ENCODE results near the gene P2RX4. TPM values are rescaled to one million over a fixed set of nuclear protein-coding genes. Genes with fewer than 3 reads are reported as not detected.
"Not testable (repeated sequence)": the region's sequence is repeated elsewhere in the genome, so short reads cannot be mapped to it uniquely, and the experiment has no call there.

The P2RX4 gene
- total RNA-seq, 1 experiment from 2014 or later = 6.0 TPM

DNA sequence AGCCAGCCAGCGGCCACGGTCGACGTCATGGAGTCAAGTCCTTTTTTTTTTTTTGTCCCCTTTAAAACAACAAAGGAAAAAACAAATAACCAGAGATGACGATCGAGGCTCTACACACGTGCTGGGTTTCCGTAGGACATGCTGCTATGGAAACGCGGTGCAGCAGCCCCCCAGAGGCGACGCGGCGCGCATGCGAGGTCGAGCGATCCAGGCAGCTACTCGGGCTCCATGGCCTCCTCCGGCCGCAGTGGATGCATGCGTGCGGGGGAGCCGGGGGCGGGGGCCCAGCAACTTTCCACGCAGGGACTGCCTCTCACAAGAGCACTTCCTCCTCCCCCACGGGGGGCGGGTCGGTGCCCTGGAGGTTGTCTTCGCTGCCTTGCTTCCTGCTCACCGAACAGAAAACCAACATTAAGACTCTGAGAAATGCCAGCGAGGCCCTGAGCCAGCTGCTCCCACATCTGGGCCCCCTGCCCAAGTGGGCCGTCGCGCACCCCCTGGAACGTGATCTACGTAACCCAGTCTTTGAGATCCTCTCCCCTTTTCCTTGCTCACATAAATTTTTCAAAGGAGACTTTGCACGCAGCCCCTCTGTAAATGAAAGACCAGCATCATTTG is 30.7 kb downstream of the P2RX4 start:
- no peak for DNase-seq (ENCODE audit: low read depth)

- DNase-seq (ENCODE audit: low read depth) = no peak
Observed at GRCh38 chr12:121241156-121241970, 31.4 kb downstream of the P2RX4 start.

DNA sequence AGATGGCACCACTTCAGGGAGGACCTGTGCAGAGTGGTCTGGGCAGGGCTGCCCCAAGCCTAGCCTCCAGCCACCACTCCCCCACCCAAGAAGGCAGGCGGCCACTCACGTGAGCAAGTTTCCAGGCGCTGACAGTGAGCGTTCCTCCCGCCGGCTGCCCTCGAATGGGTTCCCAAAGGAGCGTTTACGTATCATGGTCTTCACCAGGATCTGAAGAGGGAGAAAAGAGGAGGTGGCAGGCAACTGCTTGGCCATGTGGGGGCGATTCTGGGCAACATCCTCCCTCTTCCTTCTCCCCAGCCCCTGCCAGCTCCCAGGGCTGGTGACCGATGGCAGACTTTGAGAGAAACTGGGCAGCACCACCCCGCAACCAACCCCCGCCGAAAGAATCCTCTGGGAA is 35.1 kb downstream of the P2RX4 start:
- no peak for DNase-seq (ENCODE audit: low read depth)

DNA sequence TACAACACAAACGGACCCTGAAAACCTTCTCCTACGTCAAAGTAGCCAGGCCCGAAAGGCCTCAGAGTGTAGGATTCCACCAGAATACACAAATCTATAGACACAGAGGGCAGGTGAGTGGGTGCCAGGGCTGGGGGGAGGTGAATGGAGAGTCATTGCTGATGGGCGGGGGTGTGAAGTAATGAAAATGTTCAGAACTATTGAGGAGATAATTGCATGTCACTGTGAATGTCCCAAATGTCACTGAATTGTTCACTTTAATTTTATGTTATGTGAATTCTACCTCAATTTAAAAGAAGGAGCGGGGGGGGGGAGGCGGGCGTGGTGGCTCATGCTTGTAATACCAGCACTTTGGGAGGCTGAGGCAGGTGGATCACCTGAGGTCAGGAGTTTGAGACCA is 36.0 kb downstream of the P2RX4 start:
- no peak for DNase-seq (ENCODE audit: low read depth)

DNA sequence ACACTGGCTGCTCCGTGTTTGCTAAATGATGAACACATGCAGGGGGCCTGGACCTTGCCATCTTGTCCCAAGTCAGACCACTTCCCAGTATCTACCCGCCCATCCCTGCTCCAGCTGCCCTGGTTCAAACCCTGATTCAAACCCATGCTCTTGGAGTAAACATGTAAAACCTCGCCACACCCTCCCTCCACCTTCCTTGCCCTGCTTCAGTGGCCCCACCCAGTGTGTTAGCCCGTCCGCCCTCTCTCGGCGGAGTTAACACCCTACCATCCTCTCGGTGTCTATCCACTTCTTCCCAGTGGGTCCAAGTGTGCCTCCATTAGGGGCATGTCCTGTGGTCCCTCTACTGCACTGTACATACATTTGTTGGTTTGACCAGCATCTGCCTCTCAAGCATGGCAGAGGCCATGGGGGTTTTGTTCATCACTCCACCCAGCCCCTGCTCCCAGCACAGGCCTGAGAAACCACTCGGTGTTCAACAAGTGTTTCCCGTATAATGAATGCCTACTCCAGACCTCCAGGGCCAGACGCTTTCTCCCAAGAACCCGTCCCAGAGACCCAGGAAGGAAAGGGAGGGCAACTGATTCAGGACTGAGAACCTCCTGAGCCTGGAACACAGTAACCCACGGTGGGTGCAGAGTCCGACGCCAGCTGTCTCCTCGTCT is 37.1 kb downstream of the P2RX4 start:
- no peak for DNase-seq (ENCODE audit: low read depth)

DNA sequence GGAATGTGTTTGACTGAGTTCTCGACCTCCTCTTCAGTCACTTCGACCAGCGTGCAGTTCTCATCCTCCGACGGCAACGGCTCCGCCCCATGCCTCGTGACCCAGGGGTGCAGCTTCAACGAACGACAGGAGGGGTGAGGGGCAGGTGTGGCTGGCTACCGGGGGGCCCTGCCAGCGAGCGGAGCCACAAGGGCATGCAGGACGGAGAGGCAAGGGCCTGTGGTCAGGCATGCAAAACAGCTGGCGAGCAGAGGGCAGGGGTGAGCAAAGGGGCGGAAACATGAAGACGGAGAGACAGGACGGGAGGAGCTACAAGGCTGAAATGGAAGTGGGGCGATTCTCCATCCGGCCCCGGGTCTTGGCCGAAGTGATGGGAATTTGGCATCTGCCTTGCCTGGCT is 38.7 kb downstream of the P2RX4 start:
- DNase-seq (ENCODE audit: low read depth) = no peak

DNA sequence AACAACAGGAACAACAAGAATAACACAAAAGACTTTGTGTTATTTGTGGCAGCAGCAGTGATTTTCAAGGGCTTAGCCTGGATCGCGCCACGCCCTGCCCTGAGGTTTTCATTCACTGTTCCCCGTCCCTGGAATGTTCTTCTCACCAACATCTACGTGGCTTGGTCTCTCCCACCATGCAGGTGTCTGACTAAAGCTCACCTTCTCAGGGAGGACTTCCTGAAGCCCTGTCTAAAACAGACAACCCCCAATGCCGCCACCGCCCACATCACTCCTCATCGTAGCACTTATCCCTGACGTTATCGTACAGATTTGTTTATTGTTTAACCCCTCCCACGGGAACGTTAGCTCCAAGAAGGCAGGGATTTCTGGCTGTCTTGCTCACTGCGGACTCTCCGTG is 40.4 kb downstream of the P2RX4 start:
- no peak for DNase-seq (ENCODE audit: low read depth)

DNA sequence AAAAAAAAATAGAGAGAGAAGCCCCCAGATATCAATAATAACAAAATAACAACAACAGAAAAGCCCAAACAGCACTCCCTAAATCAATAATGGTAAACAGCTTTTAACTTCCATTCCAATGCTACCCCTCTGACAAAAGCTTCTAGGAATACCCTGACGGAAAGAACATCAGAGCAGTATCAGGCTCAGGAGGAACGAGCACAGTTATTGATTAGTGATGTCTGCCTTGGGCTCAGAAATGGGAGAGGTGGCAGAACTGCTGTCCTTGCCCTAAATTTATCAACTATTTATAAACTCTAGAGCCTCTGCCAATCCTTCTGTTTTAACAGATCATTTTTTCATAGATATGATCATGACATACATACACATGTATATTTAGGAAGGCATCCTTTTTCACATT is 41.9 kb downstream of the P2RX4 start:
- DNase-seq (ENCODE audit: low read depth) = no peak

GRCh38 chr12:121252712-121253345 is 42.9 kb downstream of the P2RX4 start:
- no peak for DNase-seq (ENCODE audit: low read depth)

DNA sequence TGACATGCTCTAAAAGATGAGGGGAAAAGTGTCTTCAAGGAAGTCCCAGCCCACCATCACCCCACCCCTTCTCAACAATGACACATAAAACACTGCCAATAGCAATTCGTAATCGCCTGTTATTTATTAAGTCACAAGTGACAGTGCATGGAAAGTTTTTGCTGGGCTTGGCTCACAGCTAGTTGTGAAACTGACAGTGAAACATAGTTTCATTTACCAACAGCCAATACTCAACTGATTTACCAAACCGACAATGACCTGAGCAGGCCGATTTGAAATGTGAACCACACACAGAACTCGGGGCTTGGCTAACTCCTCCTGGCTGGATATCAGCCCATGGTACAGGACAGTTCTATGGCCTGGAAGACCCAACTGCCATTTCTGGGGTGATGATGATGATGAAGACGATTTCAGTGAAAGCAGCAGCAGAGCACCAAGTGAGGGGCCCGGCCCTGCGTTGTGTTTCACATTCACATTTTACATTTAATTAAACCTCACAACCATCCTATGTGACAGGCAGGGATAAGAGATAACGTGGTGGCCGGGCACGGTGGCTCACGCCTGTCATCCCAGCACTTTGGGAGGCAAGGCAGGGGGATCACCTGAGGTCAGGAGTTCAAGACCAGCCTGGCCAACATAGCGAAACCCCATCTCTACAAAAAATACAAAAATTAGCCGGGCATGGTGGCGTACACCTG is 43.9 kb downstream of the P2RX4 start:
- DNase-seq (ENCODE audit: low read depth) = no peak

- no peak for DNase-seq (ENCODE audit: low read depth)
Observed at GRCh38 chr12:121255433-121255832, 45.5 kb downstream of the P2RX4 start.

- not testable (repeated sequence) for DNase-seq (ENCODE audit: low read depth)
Observed at GRCh38 chr12:121257704-121258449, 47.9 kb downstream of the P2RX4 start.

DNA sequence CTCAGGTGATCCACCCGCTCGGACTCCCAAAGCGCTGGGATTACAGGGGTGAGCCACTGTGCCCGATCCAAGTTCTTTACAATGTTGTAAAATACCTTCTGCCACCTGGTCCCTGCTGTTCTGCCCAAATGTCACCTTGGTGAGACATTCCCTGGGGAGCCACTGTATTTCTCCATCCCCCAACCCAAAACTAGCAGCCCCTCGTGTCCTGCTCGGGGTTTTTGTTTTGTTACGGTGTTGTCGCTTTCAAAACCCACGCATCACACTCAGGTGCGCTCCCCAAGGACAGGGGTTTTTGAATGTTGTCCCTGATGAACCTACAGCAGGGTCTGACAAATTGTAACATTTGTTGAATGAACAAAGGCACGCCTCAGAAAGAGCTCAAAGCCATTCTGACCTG is 49.1 kb downstream of the P2RX4 start:
- DNase-seq (ENCODE audit: low read depth) = no peak

DNA sequence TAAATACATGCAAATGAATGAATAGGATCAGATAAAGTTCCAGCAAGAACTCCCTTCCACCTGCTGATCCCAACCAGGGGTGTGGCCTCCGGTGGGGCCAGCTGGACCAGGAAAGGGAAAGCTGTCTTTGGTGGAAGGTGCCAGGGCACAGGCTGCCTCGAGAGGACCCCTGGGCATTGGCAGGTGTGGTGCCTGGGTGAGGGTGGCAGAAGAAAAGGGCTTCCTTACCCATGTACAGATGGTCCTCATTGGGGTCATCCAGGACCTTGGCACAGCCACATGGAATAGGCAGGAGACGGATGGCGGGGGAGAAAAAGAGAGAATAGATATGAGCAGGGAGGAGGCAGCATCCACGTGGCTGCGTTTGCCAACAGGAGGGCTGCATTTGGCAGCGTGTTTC is 50.2 kb downstream of the P2RX4 start:
- DNase-seq (ENCODE audit: low read depth) = no peak

GRCh38 chr12:121261398-121261797 is 51.5 kb downstream of the P2RX4 start:
- DNase-seq (ENCODE audit: low read depth) = no peak

GRCh38 chr12:121263206-121263935 is 53.4 kb downstream of the P2RX4 start:
- DNase-seq (ENCODE audit: low read depth) = no peak

DNA sequence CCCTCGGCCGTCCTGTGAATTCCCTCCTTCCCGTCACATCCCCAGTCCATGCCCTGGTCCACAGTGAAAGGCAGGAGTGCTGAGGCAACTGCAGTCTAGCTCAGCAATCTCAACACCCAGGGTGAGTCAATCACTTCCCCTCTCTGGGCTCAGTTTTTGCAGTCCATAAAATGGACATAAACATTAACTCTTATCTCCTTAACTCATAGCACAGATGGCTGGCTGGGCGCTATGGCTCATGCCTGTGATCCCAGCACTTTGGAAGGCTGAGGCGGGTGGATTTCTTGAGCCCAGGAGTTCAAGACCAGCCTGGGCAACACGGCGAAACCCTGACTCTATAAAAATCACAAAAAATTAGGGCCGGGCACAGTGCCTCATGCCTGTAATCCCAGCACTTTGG is 54.2 kb downstream of the P2RX4 start:
- DNase-seq (ENCODE audit: low read depth) = no peak

DNA sequence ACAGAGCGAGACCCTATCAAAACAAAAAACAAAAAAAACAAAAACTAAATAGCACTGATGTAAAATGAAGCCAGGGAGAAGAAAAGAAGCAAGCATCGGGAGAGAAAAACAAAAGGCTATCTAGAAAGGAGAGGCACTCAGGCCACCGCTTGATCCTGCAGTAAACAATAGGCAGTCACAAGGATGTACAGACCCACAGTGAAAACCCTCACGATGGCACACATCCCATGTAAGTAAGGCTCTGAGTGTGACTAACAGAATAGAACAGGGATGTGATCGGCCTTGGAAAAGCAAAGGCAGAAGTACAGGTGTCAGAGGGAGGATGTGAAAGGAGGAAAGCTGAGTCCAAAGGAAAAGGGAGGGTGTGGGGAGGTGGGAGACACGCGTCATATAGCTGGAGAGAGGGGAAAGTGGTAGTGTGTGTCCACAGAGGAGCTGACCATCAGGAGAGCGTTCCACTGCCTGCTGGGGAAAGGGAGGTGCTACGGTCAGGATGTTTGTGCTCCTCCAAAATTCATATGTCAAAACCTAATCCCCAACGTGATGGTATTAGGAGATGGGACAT is 55.1 kb downstream of the P2RX4 start:
- no peak for DNase-seq (ENCODE audit: low read depth)

- no peak for DNase-seq (ENCODE audit: low read depth)
Observed at GRCh38 chr12:121267822-121268221, 57.9 kb downstream of the P2RX4 start.

All from HT1080 (cell line).